DOHH2 (cell line): ENCODE measurements around the gene RIPOR2.

Experiments used
- EZH2phosphoT487 ChIP-seq: fragments of 200-600 bp; sonication (generic); IDR thresholded peaks from 2 replicates; pipeline ENCODE4 v1.6.1; 2017; ENCODE audit warnings: borderline replicate concordance, mild to moderate bottlenecking, antibody characterized with exemption, low read length, moderate library complexity, mixed read lengths
- TF ChIP-seq, protein P1 (sequence below): fragments of 200-600 bp; sonication (generic); IDR thresholded peaks from one replicate; pipeline ENCODE4 v1.5.1; 2014; ENCODE audit warnings: antibody characterized with exemption, mild to moderate bottlenecking, low read depth, low read length; ENCODE audit not compliant: poor library complexity, severe bottlenecking

- TF ChIP-seq, protein P1, sequence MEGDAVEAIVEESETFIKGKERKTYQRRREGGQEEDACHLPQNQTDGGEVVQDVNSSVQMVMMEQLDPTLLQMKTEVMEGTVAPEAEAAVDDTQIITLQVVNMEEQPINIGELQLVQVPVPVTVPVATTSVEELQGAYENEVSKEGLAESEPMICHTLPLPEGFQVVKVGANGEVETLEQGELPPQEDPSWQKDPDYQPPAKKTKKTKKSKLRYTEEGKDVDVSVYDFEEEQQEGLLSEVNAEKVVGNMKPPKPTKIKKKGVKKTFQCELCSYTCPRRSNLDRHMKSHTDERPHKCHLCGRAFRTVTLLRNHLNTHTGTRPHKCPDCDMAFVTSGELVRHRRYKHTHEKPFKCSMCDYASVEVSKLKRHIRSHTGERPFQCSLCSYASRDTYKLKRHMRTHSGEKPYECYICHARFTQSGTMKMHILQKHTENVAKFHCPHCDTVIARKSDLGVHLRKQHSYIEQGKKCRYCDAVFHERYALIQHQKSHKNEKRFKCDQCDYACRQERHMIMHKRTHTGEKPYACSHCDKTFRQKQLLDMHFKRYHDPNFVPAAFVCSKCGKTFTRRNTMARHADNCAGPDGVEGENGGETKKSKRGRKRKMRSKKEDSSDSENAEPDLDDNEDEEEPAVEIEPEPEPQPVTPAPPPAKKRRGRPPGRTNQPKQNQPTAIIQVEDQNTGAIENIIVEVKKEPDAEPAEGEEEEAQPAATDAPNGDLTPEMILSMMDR, result no peak
- no peak for TF ChIP-seq EZH2phosphoT487
Measured at GRCh38 chr6:24908650-24909035, 27.1 kb downstream of the RIPOR2 start.
